Adipose tissue (tissue), 3 donors: ENCODE results near the gene ANKRD6. TPM values are rescaled to one million over a fixed set of nuclear protein-coding genes. Genes with fewer than 3 reads are reported as not detected.

Source experiments
- H3K27ac ChIP-seq: one replicate; pipeline ENCODE4 v1.5.1; 2013; ENCODE audit warnings: low read depth, low read length
- WGBS, 3 donors: extraction: QIAGEN DNeasy Blood & Tissue Kit; methylation state at CpG; one replicate each; pipeline ENCODE4 v1.1.7; 2013; 5-methylcytosine and 5-hydroxymethylcytosine counted together
- polyA plus RNA-seq, 3 donors: library from polyadenylated mRNA; stranded (reverse); fragments of 200-250 nt; gene quantifications; one replicate each; pipeline ENCODE4 v1.2.3, GENCODE V29; 2013
- donor health status: healthy with polysubstance abuse.
- donor health status: Bipolar disorder and iron deficiency.
- donor health status: healthy.

ANKRD6 gene
- polyA plus RNA-seq, 3 donors = 3.1 to 9.3 (median 4.1) TPM

DNA sequence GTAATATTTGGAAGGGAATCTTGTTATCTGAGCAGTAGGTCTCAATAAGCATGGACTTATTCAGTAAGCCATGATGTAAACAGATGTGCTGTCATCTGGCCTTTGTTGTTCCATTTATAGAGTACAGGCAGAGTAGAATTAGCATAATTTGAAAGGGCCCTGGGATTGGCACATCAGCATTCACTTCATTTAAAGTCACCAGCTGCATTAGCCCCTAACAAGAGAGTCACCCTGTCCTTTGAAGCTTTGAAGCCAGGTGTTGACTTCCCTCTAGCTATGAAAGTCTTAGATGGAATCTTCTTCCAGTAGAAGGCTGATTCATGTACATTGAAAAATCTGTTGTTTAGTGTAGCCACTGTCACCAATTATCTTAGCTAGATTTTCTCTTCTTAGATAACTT, 95.9 kb downstream of the ANKRD6 start:
- no peak overlapping the region for H3K27ac ChIP-seq

DNA sequence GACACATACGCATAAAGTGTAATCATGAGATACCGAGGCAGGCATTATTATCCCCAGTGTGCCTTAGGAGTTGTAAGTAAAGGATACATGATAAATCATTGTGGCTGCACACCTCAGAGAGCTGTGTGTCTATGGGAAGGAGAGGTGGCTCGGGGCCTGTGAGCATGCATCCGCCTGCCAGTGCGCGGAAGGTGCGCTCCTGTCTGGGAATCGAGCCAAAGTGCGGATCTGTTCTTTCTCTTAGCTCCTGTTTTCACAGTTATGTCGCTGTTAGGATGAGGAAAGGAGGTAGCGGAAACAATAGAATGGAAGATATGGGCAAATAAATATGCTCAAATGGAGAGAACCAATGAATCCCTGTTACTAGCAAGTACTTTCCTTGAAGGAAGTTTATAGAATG, 98.0 kb downstream of the ANKRD6 start:
- H3K27ac ChIP-seq = no peak overlapping the region
- 79 to 91% (median 79%) methylated on average over 11 of the region's 11 CpGs for WGBS, 3 donors

DNA sequence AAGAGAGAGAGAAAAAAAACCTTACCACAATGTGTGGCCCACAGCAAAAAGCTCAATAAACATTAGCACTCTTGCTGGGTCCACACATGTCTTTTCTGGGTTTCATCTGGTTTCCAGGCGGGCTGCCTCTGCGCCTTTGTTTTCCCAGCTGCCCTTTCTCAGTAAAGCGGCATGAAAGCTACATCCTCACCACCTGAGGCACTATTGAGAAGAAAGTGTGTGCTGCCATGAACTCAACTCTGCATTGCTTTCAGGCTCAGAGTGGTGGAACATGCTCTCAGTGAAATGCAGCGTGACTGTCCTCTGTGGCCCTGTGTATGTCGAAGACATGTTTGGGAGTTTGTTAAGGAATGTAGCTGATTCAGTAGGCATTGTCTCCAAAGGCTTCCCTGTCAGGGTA, 103.3 kb downstream of the ANKRD6 start:
- 91 to 94% (median 92%) methylated on average over 5 of the region's 5 CpGs for WGBS, 3 donors
- no peak overlapping the region for H3K27ac ChIP-seq

GRCh38 chr6:89539779-89540178, 106.8 kb downstream of the ANKRD6 start:
- 91 to 94% (median 94%) methylated on average over 2 of the region's 2 CpGs for WGBS, 3 donors
- no peak overlapping the region for H3K27ac ChIP-seq

DNA sequence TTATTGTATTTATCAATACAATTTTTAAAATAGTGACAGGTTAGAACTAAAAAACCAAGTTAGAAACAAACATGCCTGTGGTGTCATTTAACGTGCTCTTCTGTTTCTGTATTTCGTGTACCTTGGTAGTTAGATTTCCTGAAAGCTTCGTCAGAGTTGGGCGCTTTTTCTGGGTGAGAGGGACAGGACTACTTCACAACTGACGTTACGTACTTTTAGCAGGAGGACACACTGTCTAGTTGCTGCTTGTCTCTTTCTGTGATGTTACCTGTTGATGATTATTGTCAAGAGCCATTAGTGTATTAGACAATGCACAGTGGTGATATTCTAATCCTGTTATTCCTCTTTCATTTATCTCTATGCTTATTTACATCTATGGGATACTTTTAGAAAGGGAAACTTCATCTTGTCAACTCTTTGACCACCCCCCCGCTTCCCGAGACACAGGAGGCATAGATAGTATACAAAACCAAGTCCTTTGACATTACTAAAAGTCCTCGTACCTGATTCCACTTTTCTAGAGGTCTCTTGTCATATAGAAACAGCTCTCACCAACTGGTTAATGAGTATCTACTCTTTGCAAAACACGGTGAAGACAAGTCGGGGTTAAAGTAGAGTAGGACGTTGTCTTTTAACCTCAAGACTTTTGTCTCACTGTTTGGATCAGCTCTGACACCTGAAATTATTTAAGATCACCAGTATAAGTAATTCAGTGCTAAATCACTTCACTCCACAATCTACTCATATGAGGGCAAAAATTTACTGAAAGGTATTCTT, 109.3 kb downstream of the ANKRD6 start:
- H3K27ac ChIP-seq = no peak overlapping the region
- WGBS, 3 donors = 76 to 92% (median 91%) methylated on average over 12 of the region's 12 CpGs

DNA sequence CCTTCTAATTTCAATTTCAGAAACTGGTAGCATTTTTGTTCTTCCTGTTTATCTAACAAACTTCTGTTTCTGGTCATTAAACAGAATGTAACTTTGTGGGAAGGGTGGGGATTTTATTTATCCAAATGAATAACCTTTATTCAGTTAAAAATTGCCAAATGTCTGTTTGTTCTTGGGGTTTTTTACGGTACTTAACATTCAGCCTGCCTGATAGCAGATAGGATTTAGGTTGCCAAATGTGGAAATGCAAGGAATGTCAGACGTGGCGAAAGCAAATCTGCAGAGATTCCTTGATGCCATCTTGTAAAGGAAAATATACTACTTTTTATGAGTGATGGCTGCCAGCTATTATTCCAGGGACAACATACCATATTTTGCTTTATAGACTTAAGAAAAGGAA, 109.9 kb downstream of the ANKRD6 start:
- 53 to 80% (median 73%) methylated on average over 3 of the region's 3 CpGs for WGBS, 3 donors
- H3K27ac ChIP-seq = no peak overlapping the region

DNA sequence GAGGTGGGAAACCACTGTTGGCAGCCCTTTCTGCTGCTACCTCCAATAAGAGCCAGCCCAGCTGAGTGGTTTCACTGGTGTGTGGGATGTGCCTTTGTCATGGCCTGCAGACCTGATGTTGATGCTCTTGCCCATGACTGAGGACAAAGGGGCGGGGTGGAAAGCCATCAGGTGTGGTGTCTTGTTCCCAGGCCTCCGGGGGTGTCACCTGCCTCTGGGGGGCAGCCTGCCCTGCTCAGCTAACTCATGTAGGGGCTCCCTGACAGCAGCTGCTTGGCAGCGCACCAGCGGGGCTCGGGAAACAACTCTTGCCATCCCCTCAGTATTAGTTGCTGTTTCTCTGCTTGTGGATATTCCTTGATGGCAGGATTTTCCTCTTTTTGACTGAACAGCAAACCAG, 114.3 kb downstream of the ANKRD6 start:
- WGBS, 3 donors = 83 to 84% (median 83%) methylated on average over 5 of the region's 5 CpGs
- H3K27ac ChIP-seq = no peak overlapping the region

- H3K27ac ChIP-seq = no peak overlapping the region
- 72 to 94% (median 75%) methylated on average over 5 of the region's 5 CpGs for WGBS, 3 donors
Measured at GRCh38 chr6:89553431-89553830, 120.5 kb downstream of the ANKRD6 start.

GRCh38 chr6:89554106-89554505, 121.2 kb downstream of the ANKRD6 start:
- 89 to 92% (median 89%) methylated on average over 5 of the region's 5 CpGs for WGBS, 3 donors
- H3K27ac ChIP-seq = no peak overlapping the region

DNA sequence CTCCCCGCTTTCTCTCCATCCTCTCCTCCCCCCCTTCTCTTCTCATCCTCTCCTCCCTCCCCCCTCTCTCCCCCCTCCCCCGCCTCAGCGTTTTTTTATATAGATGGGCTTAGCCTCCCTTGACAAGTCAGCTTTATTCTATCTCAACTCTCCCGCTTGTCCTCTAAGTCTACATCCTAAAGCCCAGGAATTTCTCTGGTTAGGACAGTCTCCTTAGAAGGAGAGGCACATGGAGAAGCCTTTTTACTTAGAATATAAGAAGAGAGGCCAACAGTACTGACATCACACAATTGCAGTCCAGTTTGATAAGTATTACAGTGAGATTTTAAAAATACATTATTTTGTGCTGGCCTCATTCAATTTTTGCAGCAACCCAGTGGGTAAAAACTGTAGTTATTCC, 122.1 kb downstream of the ANKRD6 start:
- H3K27ac ChIP-seq = no peak overlapping the region
- WGBS, 3 donors = 68 to 76% (median 73%) methylated on average over 3 to 4 of the region's 4 CpGs

DNA sequence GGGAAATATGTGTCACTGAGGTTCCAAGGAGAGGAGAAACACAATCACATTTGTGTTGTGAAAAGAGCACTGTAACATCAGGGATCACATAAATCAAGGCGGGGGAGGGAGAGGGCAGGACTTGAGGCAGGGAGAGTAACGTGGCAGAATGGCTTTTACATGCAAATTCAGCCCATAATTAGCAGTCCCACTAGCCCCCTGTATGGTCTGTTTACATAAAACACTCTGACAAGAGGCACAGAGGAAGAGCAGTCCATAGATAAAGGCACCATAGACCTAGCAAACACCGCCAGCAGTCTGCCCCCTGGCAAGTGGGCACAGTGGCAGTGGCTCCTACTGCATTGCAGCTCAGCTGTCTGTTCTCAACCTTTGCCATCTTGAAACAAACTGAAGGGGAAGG, 122.9 kb downstream of the ANKRD6 start:
- no peak overlapping the region for H3K27ac ChIP-seq
- WGBS, 3 donors = 68 to 87% (median 72%) methylated on average over 3 of the region's 3 CpGs

DNA sequence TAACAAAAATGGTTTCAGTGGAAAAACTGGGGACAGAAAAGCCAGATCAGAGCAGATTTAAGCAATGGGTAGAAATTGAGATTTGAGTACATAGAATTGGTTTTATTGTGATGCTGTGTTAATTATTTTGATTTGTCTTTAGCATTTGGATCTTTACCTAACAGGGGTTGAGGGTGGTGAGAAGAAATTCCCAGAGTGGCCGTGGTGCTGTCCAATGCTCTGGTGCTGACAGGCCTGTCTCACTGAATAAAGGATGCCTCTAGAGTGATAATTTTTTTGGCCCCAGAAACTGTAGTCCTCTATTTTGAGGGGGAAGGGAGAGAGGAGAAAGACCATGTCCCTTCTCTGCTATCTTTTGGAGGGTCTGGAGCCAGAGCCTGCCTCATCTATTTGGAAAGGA, 126.5 kb downstream of the ANKRD6 start:
- no peak overlapping the region for H3K27ac ChIP-seq
- 89 to 93% (median 91%) methylated on average over 1 of the region's 1 CpG for WGBS, 3 donors

DNA sequence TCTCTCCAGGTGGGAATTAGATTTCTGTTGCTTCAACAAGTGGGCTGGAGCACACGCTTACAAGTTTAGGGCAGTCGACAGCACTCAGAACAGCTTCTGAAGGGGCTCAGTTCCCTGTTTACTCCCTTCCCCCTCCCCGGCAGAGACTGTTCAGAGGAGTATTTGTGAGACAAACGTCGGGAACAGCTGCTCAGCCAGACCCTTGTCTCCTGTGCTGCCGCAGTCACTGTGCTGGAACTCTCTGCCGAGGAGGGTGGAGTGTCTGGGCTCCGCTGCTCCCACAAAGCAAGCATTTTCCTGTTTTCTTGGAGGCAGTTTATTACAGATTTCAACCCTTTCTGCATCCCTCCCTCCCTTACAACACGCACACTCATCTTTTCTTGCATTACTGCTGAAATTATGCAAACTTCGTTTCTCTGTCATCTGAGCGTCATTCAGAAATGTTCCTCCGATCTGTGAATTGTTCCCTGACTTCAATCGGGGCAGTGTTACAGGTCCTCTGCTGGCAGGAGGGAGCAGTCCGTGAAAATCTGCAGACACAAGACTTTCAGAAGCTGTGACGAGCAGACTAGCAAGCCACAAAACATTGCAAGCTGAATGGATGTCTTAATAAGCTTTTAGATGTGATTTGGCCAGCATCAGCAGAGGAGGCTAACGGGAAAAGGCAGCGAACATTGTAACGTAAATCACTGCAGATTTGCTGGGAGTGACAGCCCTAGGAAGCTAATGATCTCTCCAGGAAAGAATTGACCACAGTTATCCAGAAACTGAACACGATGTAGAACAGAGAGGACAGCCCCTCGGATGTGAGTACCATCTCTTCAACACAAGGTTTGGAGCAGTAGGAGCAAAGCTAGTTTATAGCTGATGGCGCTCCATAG, 129.4 kb downstream of the ANKRD6 start:
- WGBS, 3 donors = 53 to 67% (median 66%) methylated on average over 21 of the region's 21 CpGs
- H3K27ac ChIP-seq = no peak overlapping the region

DNA sequence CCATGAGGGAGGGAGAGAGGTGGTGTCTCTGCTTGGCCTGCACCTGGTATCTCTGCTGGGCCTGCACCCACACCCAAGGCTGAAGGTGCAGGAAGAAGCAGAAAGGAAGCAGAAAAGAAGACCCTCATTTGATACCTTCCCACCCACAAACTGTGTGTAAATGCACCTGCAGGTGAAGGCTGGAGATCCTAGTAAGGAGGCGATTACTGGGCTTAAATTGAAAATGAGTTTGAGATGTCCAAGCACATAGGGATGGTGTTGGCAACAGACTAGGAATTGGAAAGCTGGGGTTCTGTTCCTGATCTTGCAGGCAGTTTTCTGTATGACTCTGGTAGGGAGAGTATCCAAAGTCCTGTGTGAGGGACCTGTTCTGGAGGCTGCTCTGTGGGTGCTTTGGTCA, 130.9 kb downstream of the ANKRD6 start:
- no peak overlapping the region for H3K27ac ChIP-seq
- 93 to 100% (median 98%) methylated on average over 1 of the region's 1 CpG for WGBS, 3 donors

DNA sequence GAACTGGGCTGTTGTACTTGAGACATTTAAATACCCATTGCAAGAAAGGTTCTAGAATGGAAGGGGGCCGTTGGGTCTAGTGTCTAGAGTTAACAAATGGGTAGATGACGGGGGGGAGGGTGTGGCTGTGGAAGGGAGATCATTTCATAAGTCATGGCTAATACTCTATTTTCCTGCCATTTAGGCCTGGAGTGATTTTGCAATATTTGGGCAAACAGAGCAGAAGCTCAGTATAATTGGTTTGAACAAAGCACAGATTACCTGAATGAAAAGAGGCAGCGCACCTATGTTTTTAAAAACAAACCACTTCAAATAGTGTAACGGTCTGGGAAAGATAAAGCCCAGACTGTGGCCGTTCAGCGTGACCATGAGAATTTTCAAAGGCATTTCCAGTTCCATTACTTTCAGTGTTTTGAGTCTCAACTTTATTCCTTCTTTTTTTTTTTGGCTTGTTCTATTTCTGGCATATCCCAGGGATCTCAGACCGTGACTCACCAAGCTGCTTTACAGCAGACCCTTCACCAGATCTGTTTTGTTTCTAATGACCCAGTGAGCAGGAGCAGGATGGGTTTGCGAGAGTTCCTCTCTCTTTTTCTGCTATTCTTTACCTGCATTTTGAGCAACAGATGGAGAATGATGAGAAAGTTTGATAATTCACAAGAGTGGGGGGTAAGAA, 131.9 kb downstream of the ANKRD6 start:
- H3K27ac ChIP-seq = no peak overlapping the region
- WGBS, 3 donors = 71 to 72% (median 71%) methylated on average over 8 of the region's 8 CpGs

- 88 to 93% (median 91%) methylated on average over 10 of the region's 10 CpGs for WGBS, 3 donors
- no peak overlapping the region for H3K27ac ChIP-seq
Measured at GRCh38 chr6:89566008-89566800, 133.3 kb downstream of the ANKRD6 start.

DNA sequence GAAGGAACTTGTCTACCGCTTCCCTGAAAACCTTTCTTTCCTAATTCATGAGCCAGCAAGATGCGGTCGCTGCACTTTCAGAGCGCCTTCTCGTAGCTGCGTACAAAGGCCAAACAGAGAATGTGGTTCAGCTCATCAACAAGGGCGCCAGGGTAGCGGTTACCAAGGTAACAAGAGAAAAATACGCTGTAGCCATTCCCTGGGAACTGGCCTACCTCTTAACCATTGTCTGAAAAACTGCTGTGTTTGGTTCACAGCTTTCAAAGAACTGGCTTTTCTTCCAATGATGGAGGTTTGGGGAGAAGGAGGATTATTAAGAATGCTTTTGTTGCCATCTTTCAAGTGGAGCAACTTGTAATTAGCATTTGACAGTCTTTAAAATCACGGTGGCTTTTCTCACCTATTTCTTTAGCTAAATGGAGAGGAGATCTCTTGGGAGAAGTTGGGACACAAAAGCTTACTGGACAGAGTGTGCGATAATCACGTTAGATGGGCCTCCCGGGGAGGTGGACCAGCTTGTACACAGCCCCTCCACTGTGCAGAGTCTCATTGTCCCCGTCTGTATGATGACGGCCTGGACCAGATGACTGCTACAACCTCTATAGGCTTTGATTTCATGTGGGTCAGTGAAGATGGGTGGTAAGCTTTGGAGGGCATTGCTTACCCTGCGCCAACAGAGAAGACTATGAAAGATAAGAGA, 134.1 kb downstream of the ANKRD6 start:
- no peak overlapping the region for H3K27ac ChIP-seq
- WGBS, 3 donors = 93 to 96% (median 94%) methylated on average over 16 of the region's 16 CpGs
